Kidney capillary endothelial cell (primary cell): Measurements from ENCODE around the gene KCTD10.

ENCODE experiments used
- DNase-seq: peaks from one replicate; pipeline ENCODE4 v3.0.0-alpha.2; 2018; ENCODE audit warnings: low spot score

The KCTD10 gene

GRCh38 chr12:109477185-109477962 is at the start of gene KCTD10, which contains the start of gene UBE3B:
KCTD10 (minus strand) TSS chr12:109477300; CDS start chr12:109477262, 38 bp downstream.
UBE3B (plus strand) TSS chr12:109477634; CDS start chr12:109483552, 5,918 bp downstream.
- DNase-seq: peak; percentile 88

- no peak for DNase-seq
Measured at GRCh38 chr12:109525279-109525585, 48.1 kb upstream of the KCTD10 start.

- no peak for DNase-seq
Measured at GRCh38 chr12:109524466-109525278, 47.6 kb upstream of the KCTD10 start.

GRCh38 chr12:109523504-109523903 is 46.4 kb upstream of the KCTD10 start:
- no peak for DNase-seq

GRCh38 chr12:109523071-109523470 is 46.0 kb upstream of the KCTD10 start:
- DNase-seq: no peak

GRCh38 chr12:109521831-109522230 is 44.7 kb upstream of the KCTD10 start:
- DNase-seq: no peak

GRCh38 chr12:109519787-109520186 is 42.7 kb upstream of the KCTD10 start:
- DNase-seq: no peak

GRCh38 chr12:109518820-109519665 is 41.9 kb upstream of the KCTD10 start:
- DNase-seq: peak; percentile 86

GRCh38 chr12:109517619-109518018 is 40.5 kb upstream of the KCTD10 start:
- no peak for DNase-seq

GRCh38 chr12:109513977-109514376 is 36.9 kb upstream of the KCTD10 start:
- no peak for DNase-seq

- DNase-seq: no peak
Measured at GRCh38 chr12:109513051-109513450, 36.0 kb upstream of the KCTD10 start.

- DNase-seq: no peak
Measured at GRCh38 chr12:109512608-109513007, 35.5 kb upstream of the KCTD10 start.

- DNase-seq: no peak
Measured at GRCh38 chr12:109510196-109510595, 33.1 kb upstream of the KCTD10 start.

GRCh38 chr12:109504068-109504467 is 27.0 kb upstream of the KCTD10 start:
- no peak for DNase-seq

GRCh38 chr12:109503611-109504010 is 26.5 kb upstream of the KCTD10 start:
- no peak for DNase-seq

- no peak for DNase-seq
Measured at GRCh38 chr12:109502332-109502731, 25.2 kb upstream of the KCTD10 start.

- DNase-seq: no peak
Measured at GRCh38 chr12:109501299-109501698, 24.2 kb upstream of the KCTD10 start.

GRCh38 chr12:109500406-109501185 is 23.5 kb upstream of the KCTD10 start:
- no peak for DNase-seq

- DNase-seq: no peak
Measured at GRCh38 chr12:109497675-109498074, 20.6 kb upstream of the KCTD10 start.

GRCh38 chr12:109496306-109496705 is 19.2 kb upstream of the KCTD10 start:
- no peak for DNase-seq

GRCh38 chr12:109495012-109495411 is 17.9 kb upstream of the KCTD10 start:
- DNase-seq: no peak
